CD4-positive, alpha-beta T cell treated with Interleukin-12 subunit alpha and Interleukin-12 subunit beta, for 1 hour (primary cell): Measurements from ENCODE around the gene TARBP1.
A peak's percentile ranks its signal among the peaks of the same experiment; 100 is the strongest.
"Not testable (repeated sequence)": the region's sequence is repeated elsewhere in the genome, so short reads cannot be mapped to it uniquely, and the experiment has no call there.

ENCODE experiments used
- DNase-seq: peaks from one replicate; pipeline ENCODE4 v3.0.0-alpha.2; 2020

TARBP1 gene, protein sequence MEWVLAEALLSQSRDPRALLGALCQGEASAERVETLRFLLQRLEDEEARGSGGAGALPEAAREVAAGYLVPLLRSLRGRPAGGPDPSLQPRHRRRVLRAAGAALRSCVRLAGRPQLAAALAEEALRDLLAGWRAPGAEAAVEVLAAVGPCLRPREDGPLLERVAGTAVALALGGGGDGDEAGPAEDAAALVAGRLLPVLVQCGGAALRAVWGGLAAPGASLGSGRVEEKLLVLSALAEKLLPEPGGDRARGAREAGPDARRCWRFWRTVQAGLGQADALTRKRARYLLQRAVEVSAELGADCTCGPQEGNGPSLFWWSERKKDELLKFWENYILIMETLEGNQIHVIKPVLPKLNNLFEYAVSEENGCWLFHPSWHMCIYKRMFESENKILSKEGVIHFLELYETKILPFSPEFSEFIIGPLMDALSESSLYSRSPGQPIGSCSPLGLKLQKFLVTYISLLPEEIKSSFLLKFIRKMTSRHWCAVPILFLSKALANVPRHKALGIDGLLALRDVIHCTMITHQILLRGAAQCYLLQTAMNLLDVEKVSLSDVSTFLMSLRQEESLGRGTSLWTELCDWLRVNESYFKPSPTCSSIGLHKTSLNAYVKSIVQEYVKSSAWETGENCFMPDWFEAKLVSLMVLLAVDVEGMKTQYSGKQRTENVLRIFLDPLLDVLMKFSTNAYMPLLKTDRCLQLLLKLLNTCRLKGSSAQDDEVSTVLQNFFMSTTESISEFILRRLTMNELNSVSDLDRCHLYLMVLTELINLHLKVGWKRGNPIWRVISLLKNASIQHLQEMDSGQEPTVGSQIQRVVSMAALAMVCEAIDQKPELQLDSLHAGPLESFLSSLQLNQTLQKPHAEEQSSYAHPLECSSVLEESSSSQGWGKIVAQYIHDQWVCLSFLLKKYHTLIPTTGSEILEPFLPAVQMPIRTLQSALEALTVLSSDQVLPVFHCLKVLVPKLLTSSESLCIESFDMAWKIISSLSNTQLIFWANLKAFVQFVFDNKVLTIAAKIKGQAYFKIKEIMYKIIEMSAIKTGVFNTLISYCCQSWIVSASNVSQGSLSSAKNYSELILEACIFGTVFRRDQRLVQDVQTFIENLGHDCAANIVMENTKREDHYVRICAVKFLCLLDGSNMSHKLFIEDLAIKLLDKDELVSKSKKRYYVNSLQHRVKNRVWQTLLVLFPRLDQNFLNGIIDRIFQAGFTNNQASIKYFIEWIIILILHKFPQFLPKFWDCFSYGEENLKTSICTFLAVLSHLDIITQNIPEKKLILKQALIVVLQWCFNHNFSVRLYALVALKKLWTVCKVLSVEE (N-terminal part only)

DNA sequence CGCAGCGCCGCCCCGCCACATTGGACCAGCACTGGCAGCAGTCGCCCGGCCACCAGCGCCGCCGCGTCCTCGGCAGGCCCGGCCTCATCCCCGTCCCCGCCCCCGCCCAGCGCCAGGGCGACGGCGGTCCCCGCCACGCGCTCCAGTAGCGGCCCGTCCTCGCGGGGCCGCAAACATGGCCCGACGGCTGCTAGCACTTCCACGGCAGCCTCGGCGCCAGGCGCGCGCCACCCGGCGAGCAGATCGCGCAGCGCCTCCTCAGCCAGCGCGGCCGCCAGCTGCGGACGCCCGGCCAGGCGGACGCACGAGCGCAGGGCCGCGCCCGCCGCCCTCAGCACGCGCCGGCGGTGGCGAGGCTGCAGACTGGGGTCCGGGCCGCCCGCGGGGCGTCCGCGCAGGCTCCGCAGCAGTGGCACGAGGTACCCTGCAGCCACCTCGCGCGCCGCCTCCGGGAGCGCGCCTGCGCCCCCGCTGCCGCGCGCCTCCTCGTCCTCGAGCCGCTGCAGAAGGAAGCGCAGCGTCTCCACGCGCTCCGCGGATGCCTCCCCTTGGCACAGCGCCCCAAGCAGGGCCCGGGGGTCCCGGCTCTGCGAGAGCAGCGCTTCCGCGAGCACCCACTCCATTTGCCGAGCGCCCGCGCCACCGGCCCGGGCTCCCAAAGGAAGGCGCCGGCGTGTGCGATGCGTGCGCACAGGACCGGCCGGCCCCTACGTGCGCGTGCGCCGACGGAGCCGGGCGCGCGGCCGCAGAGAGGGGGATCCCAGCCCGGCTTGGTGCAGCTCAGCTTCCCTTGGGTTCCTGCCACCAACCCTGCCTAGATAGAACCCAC lies at the start of gene TARBP1:
Gene TARBP1, minus strand, starts transcription at position 699 of the 829 bp plus-strand sequence. Its CDS starts 76 bp downstream, at position 623.
- DNase-seq, result peak; percentile 76

DNA sequence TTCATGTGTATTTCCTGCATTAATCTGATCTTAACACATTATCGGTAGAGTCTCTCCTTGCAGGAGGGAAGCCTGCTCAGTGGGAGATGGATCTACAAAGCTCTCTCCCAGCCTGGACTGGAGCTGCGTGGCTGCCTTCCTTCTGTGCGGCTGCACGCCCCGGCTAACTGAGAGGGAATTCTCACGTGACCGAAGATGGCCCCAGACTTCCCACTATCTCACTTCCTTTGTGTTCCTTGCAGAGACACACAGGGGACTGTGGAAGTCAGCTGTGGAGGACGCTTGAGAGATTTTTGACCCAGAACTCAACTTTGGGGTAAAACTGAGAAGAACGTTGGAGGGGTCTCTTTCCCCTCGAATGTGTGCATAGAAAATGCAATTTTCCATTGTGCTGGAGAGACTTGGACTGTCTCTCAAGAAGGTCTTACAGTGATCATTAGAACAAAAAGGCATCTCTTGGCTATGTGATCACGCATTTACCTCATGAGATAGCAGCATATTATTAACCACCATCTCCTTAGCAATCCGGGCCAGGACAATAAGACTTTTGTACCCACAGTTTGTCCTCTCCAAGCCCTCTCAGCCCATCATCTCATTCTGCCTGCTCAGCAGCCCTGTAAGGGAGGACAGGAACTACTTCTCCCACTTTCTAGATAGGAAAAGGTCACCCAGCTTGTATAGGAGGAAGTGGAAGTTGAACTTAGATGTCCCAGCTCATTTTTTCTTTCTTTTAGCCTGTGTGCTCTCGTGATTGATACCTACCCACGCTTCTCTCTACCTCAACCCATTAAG lies 49.3 kb upstream of the TARBP1 start:
- DNase-seq, result no peak

DNA sequence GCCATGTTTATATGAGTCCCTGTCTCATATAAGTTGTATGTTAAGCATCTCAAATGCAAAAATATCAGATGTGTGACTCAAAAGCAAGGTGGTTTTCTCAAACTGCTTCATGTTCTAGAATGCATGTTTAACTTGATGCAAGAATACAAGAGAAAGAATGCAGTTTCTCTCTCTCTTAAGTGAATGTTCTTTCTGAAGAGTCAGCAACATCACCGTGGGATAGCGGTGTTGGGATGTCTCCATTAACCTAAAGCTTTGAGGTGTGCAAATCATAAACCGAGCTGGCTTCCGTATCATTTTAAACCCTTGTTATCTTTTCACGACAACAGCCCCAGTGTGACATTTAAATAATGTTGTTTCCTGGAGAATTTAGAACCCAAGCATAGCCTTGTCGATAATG lies 48.4 kb upstream of the TARBP1 start:
- DNase-seq, result no peak

DNA sequence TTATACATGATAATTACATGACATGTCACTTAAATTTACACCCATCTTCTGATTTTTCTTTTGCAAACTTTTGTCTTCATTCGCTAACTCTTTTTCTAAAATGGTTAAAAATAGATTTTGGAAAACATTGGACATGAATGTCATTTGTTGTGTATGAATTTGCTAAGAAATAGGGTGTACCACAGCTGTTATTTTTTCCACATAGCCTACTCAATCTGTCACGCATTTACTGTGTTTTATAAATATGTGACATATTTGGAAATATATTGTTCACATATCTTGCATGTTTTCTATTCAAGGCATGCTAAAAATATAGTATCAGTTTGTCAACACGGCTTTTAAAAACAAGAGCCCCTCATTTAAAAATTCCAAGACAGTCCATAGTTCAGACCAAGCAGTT lies 47.9 kb upstream of the TARBP1 start:
- no peak for DNase-seq

DNA sequence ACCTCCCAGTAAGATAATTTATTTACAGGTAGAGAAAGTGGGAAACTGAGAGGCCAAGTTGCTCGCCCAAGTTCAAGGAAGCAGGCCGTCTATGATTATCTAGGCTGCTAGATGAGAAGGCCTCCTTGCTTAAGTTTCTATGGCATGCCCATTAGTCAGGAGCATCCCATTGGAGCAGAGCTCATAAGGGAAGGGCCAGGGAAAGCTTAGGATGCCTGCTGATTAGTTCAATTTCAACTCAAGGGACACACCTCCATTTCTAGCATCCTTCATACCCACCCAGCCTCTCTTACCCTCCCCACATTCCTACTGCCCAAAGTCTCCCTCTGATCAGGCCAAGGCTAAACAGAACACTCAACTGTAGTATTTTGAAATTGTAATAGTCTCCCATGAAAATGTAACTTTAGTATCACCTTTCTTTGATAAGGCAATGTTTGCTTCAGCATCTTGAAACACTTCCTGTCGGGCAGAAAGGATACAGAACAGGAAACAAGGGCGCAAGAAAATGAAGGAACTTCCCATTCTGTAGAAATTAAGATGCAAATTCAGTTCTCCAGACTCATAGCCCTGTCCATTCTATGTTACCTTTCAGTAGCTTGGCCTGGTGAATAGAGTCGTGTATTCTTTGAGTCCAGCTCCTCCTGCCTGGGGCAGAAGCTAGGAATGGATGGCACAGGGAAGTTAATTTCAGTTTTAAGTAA lies 46.3 kb upstream of the TARBP1 start:
- no peak for DNase-seq

DNA sequence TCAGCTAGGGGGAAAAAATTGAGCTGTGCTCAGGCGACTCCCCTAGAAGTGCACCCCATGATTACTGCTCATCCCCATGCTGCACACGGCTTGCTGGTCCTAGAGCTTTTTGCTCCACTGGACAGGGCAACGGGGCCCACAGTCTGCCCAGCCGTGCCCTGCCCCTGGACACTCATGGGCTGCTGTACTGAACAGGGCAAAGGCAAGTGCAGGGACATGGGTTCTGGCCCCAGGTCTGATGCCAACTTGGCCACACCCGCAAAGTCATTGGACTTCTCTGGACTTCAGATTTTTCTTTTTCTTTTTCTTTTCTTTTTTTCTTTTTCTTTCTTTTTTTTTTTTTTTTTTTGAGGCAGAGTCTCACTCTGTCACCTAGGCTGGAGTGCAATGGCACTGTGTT lies 42.9 kb upstream of the TARBP1 start:
- no peak for DNase-seq

DNA sequence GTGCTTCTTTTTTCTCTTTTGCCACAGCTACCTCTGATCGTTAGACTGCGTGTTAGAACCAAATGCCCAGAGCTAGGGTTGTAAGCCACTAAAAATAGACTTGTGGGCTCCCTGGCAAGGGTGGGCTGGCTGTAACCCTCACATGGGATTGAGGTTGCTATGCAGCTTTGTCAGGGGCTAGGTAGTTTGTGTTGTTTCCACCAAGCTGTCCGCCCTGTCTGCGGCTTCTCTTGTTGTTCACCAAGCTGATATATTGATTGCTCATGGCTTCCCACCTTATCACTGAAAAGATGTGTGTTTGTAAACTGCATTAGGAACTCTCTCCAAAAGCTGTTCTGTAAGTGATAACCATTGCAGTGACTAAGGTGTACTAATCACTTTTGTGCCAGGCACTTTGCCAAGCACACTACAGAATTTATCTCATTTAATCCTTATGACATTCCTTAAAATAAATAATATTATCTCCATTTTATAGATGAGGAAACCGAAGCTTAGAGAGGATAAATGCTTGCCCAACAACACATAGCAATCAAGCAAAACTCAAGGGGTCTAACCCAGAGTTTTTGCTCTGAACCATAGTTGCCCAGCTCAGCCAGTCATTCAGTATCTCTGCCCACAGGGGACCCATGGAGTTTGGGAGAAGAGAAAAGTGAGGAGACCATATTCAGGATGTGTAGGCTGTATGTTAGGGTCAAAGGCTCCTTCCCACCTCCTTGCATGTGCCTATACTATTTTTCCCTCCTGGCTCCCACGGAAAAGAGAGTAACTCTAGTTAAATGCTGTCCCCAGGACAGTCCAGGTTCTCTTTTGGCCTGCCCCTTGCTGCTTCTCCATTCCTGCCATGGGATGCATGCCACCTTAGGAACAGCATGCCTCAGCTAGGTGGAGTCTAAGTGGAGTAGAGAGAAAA lies 42.2 kb upstream of the TARBP1 start:
- DNase-seq, result no peak

DNA sequence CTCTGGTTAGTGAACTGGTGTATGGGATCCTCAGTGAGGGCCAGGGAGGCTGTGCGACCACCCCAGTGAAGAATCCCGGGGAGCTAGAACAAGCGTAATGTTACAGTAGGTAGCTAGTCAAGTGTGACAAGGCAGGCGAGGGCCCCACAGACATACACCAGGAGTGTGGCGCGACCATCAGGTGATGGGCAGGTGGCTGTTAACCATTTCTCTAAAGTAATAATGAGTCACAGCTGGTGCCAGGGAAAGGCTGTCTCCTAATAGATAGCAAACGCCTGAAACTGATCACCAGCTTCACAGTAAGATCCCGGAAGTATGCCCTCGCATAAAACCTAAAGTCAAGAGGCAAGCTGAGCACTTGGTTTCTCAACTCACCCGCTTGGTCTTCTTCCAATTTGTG lies 40.5 kb upstream of the TARBP1 start:
- no peak for DNase-seq

DNA sequence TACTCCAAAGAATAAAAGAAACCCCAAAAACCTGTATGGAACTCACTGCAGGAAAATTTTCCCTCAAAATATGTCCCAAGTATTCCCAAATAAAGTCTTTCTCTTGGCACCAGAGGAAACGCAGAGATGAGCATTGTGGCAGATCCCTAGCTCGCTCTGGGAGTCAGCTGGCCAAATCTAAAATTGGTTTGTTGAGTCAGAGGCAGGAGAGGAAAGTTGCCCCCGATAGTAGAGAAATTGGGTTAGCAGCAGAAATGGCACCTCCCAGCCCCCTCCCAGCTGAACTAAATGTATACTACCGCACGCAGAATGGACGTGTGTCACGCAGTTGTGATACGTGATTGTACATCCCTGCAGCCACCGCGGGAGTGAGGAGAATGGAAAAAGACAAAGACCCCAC lies 39.9 kb upstream of the TARBP1 start:
- DNase-seq, result no peak

DNA sequence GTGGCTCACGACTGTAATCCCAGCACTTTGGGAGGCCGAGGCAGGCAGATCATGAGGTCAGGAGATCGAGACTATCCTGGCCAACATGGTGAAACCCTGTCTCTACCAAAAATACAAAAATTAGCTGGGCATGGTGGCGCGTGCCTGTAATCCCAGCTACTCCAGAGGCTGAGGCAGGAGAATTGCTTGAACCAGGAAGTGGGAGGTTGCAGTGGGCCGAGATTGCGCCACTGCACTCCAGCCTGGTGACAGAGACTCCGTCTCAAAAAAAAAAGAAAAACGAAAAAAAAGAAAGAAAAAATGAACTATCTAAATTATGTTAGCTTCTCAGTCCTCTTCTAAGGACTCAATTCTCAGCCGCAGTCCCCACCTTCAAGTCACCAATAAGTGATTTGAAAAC lies 39.1 kb upstream of the TARBP1 start:
- DNase-seq, result not testable (repeated sequence)

DNA sequence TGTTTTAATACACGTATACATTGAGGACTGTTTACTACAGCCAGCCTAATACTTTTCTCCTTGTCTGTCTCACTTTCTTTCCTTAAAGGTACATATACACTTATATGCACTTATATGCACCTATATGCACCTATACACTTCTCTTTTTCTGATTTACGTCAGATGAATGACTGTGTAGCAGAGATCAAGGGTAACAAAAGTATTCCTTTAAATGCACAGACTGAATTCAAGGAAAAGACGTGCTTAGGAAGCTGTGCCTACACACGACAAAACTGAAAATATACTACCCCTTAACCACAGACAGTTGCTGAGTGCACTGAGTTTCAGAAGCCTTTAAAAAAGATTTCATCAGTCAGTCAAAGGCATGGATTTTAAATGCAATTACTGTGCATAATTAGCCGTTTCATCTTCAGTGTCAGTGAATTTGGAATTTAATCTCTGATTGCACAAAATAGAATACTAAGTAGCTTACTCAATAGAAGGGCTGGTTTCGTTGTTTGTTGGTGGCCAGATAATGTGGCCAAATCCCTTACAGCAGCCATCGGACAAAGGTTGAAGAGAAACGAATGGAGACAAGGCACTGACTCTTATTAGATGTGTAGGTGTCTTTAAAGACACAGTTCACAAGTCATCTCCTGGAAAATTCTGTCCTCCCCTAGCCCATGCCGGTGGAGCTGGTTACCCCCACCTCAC lies 38.3 kb upstream of the TARBP1 start:
- no peak for DNase-seq

DNA sequence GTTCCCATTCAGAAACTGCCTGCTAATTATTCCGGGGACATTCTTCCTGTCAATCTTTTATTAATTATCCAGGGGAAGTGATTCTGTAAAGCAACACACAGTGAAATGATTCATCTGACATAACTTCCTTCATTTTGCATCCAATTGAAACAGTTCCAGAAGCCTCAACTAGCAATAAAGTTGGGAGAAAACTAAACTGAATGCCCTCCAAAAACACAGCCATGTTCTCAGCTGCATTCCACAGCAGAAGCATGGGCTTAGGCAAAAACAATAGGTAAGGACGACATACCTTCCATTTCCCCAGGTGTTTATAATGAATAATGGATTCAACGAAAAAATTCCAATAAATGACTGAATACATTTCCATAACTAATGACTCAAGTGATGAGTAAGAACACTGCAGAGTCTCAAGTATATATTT lies 36.9 kb upstream of the TARBP1 start:
- no peak for DNase-seq

DNA sequence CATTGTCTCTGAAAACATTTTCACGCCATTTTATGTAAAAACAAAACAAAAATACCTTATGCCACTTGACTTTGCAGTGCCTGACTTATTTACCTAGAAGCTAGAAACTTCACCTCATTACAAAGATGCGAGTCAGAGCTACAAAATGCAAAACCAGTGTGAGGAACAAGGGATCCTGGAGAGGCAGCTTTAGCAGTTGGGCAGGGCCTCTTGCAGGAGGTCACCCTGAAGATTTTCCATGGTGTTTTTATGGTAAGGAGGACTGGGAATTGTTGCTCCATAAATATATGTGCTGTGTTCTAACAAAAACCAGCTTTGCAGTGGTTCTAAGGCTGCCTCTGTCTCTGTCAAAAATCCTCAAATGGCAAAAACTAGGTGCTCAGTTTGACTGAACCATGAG lies 36.4 kb upstream of the TARBP1 start:
- DNase-seq, result no peak

DNA sequence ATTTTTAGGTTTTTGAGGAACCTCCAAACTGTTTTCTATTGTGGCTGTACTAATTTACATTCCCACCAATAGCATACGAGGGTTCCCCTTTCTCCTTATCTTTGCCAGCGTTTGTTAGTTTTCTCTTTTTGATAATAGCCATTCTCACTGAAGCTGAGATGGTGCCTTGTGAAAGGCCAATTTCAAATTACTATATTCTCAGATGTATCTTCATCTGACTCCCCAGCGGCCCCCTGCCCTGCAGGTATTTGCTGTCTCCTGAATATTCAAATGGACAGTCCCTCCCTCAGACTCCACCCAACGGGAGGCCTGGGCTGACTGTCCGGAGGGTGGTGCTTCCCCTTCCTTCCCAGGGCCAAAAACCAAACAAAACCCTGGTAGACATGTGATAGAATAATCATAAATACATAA lies 33.5 kb upstream of the TARBP1 start:
- DNase-seq, result no peak

DNA sequence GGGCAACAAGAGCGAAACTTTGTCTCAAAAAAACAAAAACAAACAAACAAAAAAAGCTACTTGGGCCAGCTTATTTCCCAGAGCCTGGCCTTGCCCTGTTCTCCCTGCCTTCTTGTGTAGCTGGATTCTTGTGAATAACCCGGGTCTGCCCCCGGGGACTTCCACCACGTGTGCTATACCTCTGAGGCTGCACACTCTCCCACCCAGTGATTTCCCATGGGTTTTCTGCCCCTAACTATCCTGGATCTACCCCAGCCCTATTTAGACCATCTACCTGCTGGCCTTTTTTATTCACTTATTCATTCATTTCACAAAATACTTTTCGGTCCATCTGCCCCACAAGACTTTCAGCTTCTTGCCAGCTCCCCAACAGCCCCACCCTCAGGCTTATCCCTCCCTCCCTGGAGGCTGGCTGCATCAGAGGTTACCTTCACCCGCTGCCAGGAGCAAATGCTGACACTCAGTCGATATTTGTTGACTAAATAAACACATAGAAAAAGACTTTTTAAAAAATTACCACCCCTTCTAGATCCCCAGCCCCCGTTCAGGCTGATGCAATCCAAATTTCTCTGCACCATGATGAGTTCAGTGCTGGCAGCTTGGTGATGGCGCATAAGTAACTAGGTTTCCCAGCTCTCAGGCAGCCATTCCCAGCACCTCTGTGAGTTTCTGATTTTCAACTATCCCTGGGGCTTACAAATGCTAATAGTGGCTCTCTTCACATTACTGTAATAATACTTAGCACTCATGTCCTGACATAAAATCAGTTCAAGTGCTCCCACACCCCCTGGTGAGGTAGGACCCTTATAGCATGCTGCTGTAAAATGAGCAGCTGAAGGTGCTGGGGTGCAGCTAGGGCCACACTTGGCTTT lies 30.7 kb upstream of the TARBP1 start:
- no peak for DNase-seq

DNA sequence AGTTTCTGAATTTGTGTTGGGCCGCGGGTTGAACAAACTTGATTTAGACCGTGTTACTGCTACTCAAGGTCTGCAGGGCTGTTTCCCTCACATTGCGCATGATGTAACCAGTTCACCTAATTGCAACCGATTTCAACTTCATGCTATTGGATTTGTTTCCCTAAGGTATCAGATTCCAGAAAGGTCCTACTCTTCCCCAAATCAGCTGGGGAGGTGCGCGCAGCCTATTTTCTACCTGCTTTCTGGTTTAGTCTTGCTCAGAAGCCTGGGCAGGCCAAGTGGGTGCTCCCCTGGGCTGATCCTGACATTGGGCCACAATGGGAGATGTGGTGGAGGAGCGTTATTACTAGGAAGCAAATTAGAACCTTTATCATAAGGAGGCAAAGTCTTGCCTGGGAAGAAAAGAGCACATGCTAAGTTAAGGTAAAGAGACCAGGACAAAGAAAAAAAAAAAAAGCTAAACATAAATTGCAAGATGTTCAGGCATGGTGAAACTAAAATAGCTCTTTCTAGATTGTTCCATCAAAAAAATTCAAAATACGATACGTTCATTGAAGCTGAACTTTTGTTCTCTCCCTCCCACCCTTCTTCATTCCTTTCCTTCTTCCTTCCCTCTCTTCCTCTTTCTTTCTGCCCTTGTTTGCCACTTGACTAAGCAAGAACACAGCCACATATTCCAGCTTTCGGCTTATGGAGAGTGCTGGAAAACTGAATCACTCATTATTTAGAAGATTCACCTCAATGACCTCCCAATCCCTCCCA lies 28.8 kb upstream of the TARBP1 start:
- no peak for DNase-seq

DNA sequence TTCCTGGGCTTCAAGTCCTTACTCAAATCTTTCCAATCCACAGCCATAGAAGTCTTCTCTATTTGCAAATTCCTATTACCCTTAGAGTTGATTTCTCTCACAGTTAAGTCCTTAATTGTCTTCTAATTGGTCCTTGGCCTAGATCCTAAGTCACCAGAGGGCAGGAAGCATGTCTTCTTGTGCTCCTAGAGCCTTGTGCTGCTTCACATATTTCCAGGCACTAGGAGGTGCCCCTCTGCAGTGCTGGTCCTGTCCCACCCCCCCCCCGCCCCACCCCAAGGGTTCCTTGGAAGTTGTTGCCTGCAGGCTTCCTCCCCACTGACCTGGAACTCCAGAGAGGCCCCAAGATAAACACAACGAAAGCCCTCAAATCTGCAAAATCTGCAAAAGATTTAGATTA lies 28.1 kb upstream of the TARBP1 start:
- no peak for DNase-seq
